ENCODE results near the gene KAT2A.

Gene KAT2A

GRCh38 chr17:42135151-42135550 is 14.0 kb upstream of the KAT2A start:
- TF ChIP-seq, protein P1, sequence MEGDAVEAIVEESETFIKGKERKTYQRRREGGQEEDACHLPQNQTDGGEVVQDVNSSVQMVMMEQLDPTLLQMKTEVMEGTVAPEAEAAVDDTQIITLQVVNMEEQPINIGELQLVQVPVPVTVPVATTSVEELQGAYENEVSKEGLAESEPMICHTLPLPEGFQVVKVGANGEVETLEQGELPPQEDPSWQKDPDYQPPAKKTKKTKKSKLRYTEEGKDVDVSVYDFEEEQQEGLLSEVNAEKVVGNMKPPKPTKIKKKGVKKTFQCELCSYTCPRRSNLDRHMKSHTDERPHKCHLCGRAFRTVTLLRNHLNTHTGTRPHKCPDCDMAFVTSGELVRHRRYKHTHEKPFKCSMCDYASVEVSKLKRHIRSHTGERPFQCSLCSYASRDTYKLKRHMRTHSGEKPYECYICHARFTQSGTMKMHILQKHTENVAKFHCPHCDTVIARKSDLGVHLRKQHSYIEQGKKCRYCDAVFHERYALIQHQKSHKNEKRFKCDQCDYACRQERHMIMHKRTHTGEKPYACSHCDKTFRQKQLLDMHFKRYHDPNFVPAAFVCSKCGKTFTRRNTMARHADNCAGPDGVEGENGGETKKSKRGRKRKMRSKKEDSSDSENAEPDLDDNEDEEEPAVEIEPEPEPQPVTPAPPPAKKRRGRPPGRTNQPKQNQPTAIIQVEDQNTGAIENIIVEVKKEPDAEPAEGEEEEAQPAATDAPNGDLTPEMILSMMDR (IDR thresholded peaks at IDR 0.05; ENCODE audit: borderline replicate concordance, control extremely low read depth, extremely low read depth, insufficient read depth, missing control alignments), result no peak
- in situ Hi-C loops (cut with MboI; ENCODE audit: low sequenced_read_pairs, unreplicated experiment), result no loop called here
- DNase-seq (ENCODE audit: low spot score), result no peak

GRCh38 chr17:42133461-42134041 is 12.4 kb upstream of the KAT2A start:
- in situ Hi-C loops (cut with MboI; ENCODE audit: low sequenced_read_pairs, unreplicated experiment), result no loop called here
- DNase-seq (ENCODE audit: low spot score), result peak; percentile 61
- TF ChIP-seq, protein P1 (IDR thresholded peaks at IDR 0.05; ENCODE audit: borderline replicate concordance, control extremely low read depth, extremely low read depth, insufficient read depth, missing control alignments), result no peak

DNA sequence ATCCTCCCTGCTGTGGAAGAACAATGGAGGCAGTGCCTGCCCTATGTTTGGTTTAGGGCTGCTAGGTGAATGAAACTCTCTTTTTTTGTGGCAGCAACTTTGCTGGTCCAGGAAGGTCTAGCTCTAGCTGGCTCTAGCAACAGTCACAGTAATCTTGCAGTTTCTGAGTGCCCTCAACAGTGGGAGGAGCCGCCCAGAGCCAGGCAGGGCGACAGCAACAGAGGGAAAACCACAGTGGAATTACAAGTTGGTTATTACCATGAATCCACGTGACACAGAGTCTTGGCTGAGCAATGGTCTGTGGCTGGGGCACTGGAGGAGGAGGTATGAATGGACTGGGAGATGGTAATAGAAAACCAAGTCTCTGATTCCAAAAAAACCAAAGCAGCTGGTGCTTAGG is 11.8 kb upstream of the KAT2A start:
- in situ Hi-C loops (cut with MboI; ENCODE audit: low sequenced_read_pairs, unreplicated experiment), result no loop called here
- TF ChIP-seq, protein P1 (IDR thresholded peaks at IDR 0.05; ENCODE audit: borderline replicate concordance, control extremely low read depth, extremely low read depth, insufficient read depth, missing control alignments), result no peak
- no peak for DNase-seq (ENCODE audit: low spot score)

- in situ Hi-C loops (cut with MboI; ENCODE audit: low sequenced_read_pairs, unreplicated experiment), result no loop called here
- TF ChIP-seq, protein P1 (IDR thresholded peaks at IDR 0.05; ENCODE audit: borderline replicate concordance, control extremely low read depth, extremely low read depth, insufficient read depth, missing control alignments), result no peak
- DNase-seq (ENCODE audit: low spot score), result no peak
These were observed 10.8 kb upstream of the KAT2A start for GRCh38 chr17:42131981-42132432.

- TF ChIP-seq, protein P1 (IDR thresholded peaks at IDR 0.05; ENCODE audit: borderline replicate concordance, control extremely low read depth, extremely low read depth, insufficient read depth, missing control alignments), result no peak
- no peak for DNase-seq (ENCODE audit: low spot score)
- in situ Hi-C loops (cut with MboI; ENCODE audit: low sequenced_read_pairs, unreplicated experiment), result no loop called here
These were observed 10.1 kb upstream of the KAT2A start for GRCh38 chr17:42131232-42131631.

DNA sequence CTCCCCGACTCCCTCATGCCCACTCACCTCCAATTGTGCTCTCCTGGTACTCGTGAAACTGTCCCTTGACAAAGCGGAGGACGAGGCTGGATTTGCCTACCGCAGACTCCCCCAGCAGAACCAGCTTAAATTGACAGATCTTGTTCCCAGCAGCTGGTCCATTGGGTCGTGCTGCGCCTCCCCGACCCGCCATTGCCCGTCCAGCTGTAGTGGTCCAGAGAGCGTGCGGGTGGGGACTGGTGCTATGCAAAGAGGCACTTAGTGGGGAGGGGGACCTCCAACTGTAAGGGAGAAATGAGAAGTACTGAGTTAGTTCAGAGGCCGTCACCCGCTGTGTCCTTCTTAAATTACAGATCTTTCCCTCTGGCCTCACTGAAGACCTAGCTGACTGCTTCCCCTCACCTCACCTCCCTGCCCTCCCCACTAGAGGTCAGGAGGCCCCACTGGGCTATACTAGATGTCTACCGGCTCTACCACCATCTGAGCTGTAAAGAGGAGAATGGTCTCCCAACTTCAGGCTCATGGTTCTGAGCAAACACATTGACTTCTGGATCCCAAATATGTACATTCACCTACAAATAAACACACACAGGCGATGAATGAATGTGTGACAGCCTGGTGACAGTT is 9.3 kb upstream of the KAT2A start:
- DNase-seq (ENCODE audit: low spot score), result no peak
- in situ Hi-C loops (cut with MboI; ENCODE audit: low sequenced_read_pairs, unreplicated experiment), result no loop called here
- TF ChIP-seq, protein P1 (IDR thresholded peaks at IDR 0.05; ENCODE audit: borderline replicate concordance, control extremely low read depth, extremely low read depth, insufficient read depth, missing control alignments), result no peak

All from GM13976 (cell line).